ENCODE measurements around the gene ANXA11. TPM values are rescaled to one million over a fixed set of nuclear protein-coding genes. Genes with fewer than 3 reads are reported as not detected.

The ANXA11 gene
- total and polyA plus RNA-seq, 2 of the 4 experiments (the other 2 are of a cell fraction), result 39.4 to 109 TPM

DNA sequence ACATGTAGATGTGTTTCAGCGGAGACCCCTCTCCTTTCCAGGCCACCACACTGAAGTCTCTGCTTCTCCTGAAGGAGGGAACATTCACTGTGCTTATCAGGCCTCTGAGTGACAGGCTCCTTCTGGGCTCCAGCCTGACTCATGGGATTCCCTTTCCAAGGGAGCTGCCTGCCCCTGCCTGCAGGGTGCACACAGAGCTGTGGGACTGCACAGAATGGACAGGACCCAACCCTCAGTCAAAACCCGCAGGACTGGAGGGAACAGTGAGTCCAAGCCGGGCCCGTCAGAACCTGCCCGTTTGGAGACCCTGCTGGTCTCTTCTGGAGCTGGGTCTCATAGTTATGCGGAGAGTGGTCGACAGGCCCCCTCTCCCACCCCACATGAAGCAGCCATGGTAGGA lies 40.2 kb downstream of the ANXA11 start:
- ChIA-PET POLR2A (ENCODE audit: unreplicated experiment) (no interaction called here), CTCF (interaction anchor here (1.0 kb wide), 2 partner anchors 10 to 21 kb away, joined by 3 to 8 read pairs; no protein-coding TSS in a partner anchor)
- H3K4me1 ChIP-seq (ENCODE audit: control insufficient read depth, insufficient read depth, low read length), result peaks cover 34% of the 10 kb centered on the region
- H3K27ac ChIP-seq (ENCODE audit: insufficient read depth, low read length), result peak overlapping the region; percentile 12; the same call in 1 of the 2 replicates
- TF ChIP-seq SMC3 (IDR thresholded peaks at IDR 0.05; ENCODE audit: low read depth, low read length) (peak; percentile 28), RAD21 (IDR thresholded peaks at IDR 0.05; ENCODE audit: low read length) (peak; percentile 45), FOS (IDR thresholded peaks at IDR 0.05; ENCODE audit: low read depth, low read length) (no peak), MAZ (IDR thresholded peaks at IDR 0.05; ENCODE audit: borderline replicate concordance, low read depth, low read length) (peak; percentile 47; the same call in 1 of the 2 replicates), POLR2A (IDR thresholded peaks at IDR 0.05; ENCODE audit: low read depth, low read length) (no peak), CEBPB (IDR thresholded peaks at IDR 0.05; ENCODE audit: low read depth, low read length) (no peak), RFX5 (IDR thresholded peaks at IDR 0.05; ENCODE audit: low read depth, low read length) (no peak), MAFK (IDR thresholded peaks at IDR 0.05; ENCODE audit: low read depth, low read length) (no peak), RCOR1 (IDR thresholded peaks at IDR 0.05; ENCODE audit: insufficient replicate concordance, low read length) (no peak), CTCF (conservative IDR thresholded peaks at IDR 0.05; ENCODE audit: low read depth, low read length) (peak; percentile 43)
- no peak overlapping the region for H3K9ac ChIP-seq (ENCODE audit: low read depth, low read length)
- H3K4me2 ChIP-seq (ENCODE audit: low read depth, low read length), result no peak overlapping the region
- no peak overlapping the region for H3K4me3 ChIP-seq (ENCODE audit: insufficient read depth, low read depth, low read length)
- peaks cover 48% of the 10 kb centered on the region for H3K9me1 ChIP-seq (ENCODE audit: insufficient read depth, low read length)
- no peaks in the 10 kb centered on the region for H3K27me3 ChIP-seq (ENCODE audit: control insufficient read depth, insufficient read depth, low read length)
- ATAC-seq (ENCODE audit: low read depth), result peak; percentile 56
- H2BK120ac ChIP-seq (ENCODE audit: low read depth, low read length), result peak overlapping the region; percentile 83
- H4K91ac ChIP-seq (ENCODE audit: insufficient read depth, low read depth, low read length), result peak overlapping the region; percentile 84; the same call in 1 of the 2 replicates
- H2AK5ac ChIP-seq (ENCODE audit: low read depth, low read length), result peak overlapping the region; percentile 96
- dilution Hi-C loops (cut with HindIII; ENCODE audit: low sequenced_read_pairs, unreplicated experiment) (no loop called here), intact Hi-C loops (cut with micrococcal nuclease) (no loop called here), in situ Hi-C loops (cut with MboI; ENCODE audit: low sequenced_read_pairs) (loop anchor here (25.0 kb wide), 1 partner anchor 297 kb away; the partner anchor contains the start of gene TSPAN14)
- H2BK15ac ChIP-seq (ENCODE audit: low read depth, low read length), result peak overlapping the region; percentile 78; the same call in 2 of the 3 replicates
- peak overlapping the region; percentile 73 for H3K4ac ChIP-seq (ENCODE audit: low read depth, low read length)
- H4K5ac ChIP-seq (ENCODE audit: low read depth, low read length), result no peak overlapping the region
- H4K20me1 ChIP-seq (ENCODE audit: insufficient read depth, low read length), result peaks cover 12% of the 10 kb centered on the region
- H2BK20ac ChIP-seq (ENCODE audit: low read depth, low read length), result peak overlapping the region; percentile 92
- H3K9me3 ChIP-seq (ENCODE audit: control insufficient read depth, insufficient read depth, low read length), result no peaks in the 10 kb centered on the region
- H2BK5ac ChIP-seq (ENCODE audit: low read depth, low read length, poor library complexity, severe bottlenecking), result no peak overlapping the region
- peak; percentile 67 for DNase-seq
- peaks cover 58% of the 10 kb centered on the region for H3K36me3 ChIP-seq (ENCODE audit: control insufficient read depth, insufficient read depth, low read length)
- peaks cover 20 to 97% of the 10 kb centered on the region in 2 experiments for H3K79me1 ChIP-seq (ENCODE audit: low read depth in 1 of 2, low read length in 2 of 2)
- H4K8ac ChIP-seq (ENCODE audit: low read depth in 2 of 2, low read length in 2 of 2), result peak overlapping the region in 1 of 2 experiments; percentile 68; a peak in 1 of 4 replicates
- H3K23ac ChIP-seq (ENCODE audit: low read depth, low read length), result no peak overlapping the region
- WGBS, 2 experiments (ENCODE audit: extremely low coverage in 2 of 2, insufficient read length in 1 of 2), result 100% methylated on average over 1 of the region's 7 CpGs; no CpG with 5 or more reads in 1 of the 2 experiments
- H2AFZ ChIP-seq (replicated peaks; ENCODE audit: low read length, poor library complexity), result no peak overlapping the region
- H2AK9ac ChIP-seq (replicated peaks; ENCODE audit: low read depth, low read length, poor library complexity), result peak overlapping the region; percentile 46
- BruUV-seq (replicated peaks), result no TSS peak
- no peak overlapping the region for H3K56ac ChIP-seq (ENCODE audit: extremely low read depth, insufficient read depth, low read length)
- no peak overlapping the region for H3K18ac ChIP-seq (ENCODE audit: low read depth, low read length)
- no peak overlapping the region; the same call in 1 of the 2 replicates for H3K14ac ChIP-seq (replicated peaks; ENCODE audit: low read depth, low read length)
